HL-60/S4 (cell line): ENCODE measurements around the gene ATP2A1.
"Not testable (repeated sequence)": the region's sequence is repeated elsewhere in the genome, so short reads cannot be mapped to it uniquely, and the experiment has no call there.

Experiments
- in situ Hi-C: fragments of 300-500 bp; cut with MboI; formaldehyde crosslinking; loops from 2 replicates; pipeline ENCODE4 v1.14.3; 2022; ENCODE audit warnings: low sequenced_read_pairs

Gene ATP2A1

DNA sequence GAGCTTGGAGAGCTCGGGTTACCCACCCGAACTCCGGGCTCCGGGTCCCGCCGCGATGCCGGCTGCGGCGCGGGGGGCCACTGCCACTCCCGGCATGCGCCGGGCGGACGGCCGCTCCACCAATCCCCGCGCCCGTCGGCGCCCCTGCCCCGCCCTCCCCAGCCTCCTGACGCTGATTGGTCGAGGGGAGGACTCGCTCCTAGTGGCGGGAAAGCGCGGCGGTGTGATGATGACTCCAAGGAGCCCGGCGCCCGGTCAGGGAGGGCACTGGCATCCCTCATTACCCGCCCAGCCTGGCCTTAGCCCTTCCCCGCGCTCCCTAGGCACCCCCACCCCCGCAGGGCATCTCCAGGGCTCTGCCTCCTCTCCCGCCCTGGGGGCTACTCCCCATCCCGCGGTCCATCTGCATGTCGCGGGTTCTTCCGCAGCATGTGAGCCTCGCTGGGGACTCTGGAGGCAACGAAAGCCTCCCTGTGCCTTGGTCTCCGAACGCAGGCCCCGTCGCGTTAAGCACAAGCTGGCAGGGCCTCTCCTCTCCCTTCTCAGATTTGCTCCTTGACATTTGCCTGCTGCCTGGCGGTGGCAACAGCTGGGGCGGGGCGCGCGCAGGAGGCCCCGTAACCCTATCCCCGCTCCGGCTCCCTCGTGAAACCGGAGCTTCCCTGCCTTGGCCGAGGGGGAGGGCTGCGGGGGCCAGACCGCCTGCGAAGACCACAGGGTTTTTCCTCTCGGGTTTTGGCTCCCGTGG lies 1.7 kb downstream of the ATP2A1 start:
- in situ Hi-C loops = loop anchor here (10.0 kb wide), 1 partner anchor 45 kb away; the partner anchor contains the start of gene RABEP2

DNA sequence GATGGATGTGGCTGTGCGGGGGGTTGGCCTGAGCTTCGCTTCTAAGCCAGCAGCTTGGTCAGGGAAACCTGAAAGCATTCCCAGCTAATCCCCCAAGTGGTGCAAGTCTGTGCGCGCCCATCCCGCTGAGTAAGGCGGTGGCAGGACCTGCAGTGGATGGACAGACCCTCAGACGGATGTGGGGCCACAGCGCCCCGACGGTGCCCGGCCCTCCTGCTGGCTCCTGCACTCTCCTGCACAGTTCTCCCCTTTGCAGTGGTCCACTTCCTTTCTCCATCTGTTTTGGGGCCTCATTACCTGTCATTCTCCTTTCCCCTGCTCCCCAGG lies 2.3 kb downstream of the ATP2A1 start:
- in situ Hi-C loops = no loop called here

DNA sequence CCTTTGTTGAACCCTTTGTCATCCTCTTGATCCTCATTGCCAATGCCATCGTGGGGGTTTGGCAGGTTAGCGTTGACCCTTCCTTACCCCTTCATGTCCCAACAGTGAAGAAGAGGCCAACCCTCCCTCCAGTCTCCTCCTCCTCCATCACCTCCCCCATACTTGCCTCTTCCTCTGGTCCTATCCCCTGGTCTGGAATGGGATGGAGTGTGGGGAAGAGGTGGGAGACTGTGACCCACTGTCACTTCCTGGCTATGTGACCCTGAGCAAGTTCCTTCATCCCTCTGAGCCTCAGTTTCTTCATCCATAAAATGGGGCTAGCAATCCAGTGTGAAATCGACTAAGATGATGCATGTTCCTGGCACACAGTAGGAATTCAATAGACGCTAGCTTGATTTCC lies 2.7 kb downstream of the ATP2A1 start:
- in situ Hi-C loops = no loop called here

DNA sequence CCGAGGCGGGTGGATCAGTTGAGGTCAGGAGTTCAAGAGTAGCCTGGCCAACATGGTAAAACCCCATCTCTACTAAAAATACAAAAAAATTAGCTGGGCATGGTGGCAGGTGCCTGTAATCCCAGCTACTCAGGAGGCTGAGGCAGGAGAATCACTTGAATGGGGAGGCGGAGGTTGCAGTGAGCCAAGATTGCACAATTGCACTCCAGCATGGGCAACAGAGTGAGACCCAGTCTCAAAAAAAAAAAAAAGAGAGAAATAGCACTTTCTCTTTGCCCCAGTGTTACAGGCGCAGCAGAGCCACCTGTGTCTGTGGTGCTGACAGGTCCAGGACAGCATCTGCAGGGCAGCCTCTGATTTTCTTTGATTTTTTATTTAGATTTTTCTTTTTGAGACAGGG lies 3.3 kb downstream of the ATP2A1 start:
- in situ Hi-C loops = not testable (repeated sequence)

DNA sequence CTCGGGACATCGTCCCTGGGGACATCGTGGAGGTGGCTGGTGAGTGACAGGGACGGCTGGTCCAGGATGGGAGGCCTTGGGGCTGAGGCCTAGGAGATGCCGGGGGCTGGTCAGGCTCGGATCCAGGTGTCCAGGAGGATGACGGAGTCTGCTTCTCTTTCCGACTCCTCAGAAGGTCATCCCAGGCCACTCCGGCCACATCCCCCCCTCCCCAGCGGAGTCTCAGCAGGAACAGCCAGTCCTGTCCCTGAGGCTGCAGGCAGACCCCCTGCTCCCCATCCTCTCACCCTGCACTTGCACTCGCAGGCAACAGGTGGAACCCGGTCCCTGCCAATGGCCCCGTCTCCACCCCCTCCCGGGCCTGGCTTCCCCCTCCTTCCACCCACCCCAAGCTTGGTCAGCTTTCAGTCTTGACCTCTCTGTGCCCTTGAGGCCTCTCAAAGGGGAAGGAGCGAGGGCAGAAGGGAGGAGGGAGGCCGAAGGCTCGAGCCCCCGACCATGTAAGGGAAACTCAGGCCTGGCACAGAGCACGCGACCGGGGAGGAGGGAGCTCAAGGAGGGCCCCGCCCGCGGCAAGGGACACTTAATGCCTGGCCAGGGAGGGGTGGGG lies 4.4 kb downstream of the ATP2A1 start:
- in situ Hi-C loops = no loop called here

DNA sequence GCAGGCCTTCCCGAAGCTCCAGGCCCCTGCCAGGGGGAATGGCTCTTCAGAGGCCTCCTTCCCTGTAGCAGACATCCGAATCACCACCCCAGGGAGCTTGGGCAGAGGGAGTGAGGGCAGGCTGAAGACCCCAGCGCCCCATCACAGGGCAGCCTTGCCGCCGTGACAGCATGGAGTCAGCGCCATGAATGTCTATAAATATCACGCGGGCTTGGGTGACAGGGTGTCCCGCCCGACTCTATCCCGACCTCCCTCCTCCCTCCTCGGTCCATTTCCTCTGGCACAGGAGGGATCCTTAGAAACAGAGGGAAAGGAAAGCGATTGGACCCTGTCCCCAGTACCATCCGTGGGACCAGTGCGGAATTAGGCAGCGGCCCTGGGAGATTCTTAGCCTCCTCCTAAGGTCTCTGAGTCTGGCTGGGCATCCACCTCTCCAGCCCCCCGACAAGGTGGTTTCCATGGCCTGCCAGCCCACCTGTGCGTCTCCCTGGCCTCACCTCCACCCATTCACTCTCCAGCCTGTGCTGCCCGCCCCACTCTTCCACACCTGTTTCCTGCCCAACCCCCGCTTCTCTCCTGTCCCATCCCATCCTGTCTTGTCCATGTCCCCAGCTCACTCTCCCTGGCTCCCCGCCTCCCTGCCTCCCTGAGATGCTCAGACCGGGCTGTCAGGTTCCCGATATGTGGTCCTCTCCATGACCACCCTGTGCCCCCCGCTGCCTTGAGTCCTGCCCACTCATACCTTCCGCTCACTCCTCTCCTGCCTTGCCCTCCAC lies 5.1 kb downstream of the ATP2A1 start:
- in situ Hi-C loops = no loop called here

DNA sequence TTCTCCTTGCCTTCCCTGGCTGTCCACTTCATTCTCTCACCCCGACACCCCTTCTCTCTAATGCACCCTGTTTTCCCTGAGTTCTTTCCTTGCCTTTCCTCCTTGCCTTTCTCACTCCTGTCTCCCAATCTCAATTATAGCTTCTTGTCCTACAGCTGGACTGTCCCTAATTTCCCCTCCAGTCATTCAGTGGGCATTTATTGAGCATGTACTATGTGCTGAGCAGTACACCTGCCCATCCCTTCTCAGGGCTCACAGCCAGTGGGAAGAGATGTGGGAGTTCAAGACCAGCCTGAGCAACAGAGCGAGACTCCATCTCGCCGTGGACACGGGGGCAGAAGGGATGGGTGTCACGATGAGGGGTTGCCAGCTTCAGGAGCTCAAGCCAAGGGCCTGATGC lies 5.8 kb downstream of the ATP2A1 start:
- in situ Hi-C loops = no loop called here

DNA sequence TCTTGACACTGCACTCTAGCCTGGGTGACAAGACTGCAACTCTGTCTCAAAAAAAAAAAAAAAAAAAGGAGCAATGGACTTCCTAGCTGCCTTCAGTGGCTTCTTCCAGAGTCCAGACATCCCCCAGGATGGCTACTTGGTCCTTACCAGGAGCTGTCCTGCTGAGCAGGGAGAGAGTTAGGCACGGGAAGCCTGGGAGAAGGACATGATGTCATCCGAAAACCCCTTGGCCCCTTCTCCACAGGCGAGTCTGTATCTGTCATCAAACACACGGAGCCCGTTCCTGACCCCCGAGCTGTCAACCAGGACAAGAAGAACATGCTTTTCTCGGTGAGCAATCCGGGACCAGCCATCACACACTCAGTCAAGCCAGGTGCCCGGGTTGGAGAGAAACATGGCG lies 8.7 kb downstream of the ATP2A1 start:
- in situ Hi-C loops = no loop called here

DNA sequence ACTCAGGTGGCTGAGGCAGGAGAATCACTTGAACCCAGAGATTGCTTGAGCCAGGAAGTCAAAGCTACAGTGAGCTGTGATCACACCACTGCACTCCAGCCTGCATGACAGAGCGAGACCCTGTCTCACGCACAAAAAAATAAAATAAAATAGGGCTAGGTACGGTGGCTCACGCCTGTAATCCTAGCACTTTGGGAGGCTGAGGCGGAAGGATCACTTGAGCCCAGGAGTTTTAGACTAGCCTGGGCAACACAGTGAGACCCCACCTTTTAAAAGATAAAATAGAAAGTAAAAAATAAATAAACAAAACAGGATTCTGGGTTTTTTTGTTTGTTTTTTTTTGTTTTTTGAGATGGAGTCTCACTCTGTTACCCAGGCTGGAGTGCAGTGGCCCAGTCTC lies 12.1 kb downstream of the ATP2A1 start:
- in situ Hi-C loops = not testable (repeated sequence)

DNA sequence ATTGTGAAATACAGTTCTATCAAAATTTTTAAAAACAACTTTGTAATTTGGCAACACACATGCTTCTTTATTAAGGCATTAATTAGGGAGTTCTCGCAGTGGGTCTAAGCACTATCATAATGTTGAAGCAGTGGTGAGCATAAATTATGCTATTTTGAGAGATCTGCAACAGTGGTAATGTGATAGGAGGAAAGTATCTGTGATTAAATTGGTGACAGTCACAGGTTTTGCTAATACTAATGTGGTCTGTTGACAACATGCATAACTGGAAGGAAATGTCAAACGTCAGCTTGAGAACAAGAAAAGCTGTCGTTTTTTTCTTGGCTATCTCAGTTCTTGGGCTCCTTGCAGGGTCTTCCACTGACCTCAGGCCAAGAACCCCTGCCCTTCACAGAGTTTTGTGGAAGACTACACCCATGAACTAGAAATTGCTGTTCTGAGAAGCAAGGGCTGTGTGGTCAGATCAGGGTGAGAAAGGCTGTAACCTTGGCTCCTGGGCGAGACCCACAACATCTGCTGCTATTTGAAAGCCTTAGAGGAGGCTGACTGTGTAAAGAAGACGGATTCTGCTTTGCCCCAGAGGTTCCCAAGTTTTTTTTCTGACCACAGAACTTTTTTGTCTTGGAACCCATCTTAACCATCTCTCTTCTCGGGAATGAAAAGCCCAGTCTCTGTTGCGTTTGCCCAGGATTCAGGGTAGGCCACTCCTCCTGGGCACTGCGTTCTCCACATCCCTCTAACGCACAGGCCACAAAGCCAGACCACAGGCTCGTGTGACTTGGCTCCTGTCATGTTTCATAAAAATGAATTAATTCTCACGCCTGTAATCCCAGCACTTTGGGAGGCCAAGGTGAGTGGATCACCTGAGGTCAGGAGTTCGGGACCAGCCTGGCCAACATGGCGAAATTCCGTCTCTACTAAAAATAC lies 13.9 kb downstream of the ATP2A1 start:
- in situ Hi-C loops = no loop called here

DNA sequence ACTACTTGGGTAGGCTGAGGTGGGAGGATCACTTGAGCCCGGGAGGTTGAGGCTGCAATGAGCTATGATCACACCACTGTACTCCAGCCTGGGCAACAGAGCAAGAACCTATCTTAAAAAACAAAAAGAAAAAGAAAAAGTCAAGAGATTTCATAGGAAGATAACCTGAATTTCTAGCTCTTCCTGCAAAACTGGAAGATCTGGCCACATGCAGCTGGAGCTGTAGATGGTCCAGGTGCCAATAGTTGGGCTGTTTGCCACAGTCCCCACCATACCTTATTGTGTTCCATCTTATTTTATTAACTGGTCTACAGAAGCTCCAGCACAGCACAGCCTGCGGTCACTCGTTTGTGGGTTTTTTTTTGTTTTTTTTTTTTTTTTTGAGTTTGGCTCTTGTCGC lies 15.0 kb downstream of the ATP2A1 start:
- in situ Hi-C loops = no loop called here

DNA sequence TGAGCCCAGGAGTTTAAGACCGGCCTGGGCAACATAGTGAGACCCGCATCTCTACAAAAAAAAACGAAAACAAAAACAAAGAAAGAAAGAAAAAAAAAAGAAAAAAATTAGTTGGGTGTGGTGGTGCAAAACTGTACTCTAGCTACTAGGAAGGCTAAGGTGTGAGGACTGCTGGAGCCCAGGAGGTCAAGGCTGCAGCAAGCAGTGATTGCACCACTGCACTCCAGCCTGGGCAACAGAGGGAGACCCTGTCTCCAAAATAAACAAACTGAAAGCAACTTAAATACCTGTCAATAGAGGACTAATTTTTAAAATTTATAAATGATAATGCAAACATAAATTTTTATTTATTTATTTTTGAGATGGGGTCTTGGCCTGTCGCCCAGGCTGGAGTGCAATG lies 17.3 kb downstream of the ATP2A1 start:
- in situ Hi-C loops = no loop called here

DNA sequence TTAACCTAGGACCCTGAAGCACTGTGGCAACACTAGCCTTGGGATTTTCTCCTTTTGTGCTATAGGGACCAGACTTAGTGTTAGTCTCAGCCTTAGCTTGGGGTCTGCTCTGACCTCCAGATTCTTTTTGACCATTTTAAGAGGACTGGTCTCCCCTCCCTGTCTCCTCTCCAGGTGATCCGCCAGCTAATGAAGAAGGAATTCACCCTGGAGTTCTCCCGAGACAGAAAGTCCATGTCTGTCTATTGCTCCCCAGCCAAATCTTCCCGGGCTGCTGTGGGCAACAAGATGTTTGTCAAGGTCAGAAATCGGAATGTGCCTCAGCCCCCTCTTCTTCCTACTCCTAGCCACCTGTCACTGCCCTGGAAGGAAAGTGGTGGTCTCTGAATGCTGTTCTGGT lies 19.5 kb downstream of the ATP2A1 start:
- in situ Hi-C loops = no loop called here

DNA sequence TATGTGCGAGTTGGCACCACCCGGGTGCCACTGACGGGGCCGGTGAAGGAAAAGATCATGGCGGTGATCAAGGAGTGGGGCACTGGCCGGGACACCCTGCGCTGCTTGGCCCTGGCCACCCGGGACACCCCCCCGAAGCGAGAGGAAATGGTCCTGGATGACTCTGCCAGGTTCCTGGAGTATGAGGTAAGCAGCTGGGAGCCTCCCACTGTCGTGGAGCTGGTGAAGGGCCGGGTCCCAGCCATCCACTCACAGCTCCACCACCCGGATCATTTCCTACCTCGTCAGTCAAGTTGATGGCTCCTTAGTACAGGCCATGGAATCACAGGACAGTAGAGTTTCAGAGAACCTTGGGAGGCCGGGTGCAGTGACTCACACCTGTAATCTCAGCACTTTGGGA lies 20.0 kb downstream of the ATP2A1 start:
- in situ Hi-C loops = no loop called here

DNA sequence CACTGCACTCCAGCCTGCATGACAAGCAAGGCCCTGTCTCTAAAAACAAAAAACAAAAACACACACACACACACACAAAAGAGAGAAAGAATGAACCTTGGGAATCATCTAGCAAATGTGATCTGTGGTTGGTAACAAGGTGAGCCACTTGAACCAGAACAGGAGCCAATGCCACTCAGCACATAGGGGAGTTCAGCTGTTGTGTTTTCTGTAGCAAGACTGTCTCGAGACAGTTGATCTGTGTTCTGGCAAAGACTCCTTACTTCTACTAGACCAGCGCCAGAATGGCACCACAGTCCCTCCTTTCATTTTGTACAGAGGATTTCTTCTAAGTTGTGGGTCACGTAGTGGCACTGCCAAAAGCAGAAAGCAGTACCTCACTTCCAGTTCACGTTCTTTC lies 20.7 kb downstream of the ATP2A1 start:
- in situ Hi-C loops = no loop called here

DNA sequence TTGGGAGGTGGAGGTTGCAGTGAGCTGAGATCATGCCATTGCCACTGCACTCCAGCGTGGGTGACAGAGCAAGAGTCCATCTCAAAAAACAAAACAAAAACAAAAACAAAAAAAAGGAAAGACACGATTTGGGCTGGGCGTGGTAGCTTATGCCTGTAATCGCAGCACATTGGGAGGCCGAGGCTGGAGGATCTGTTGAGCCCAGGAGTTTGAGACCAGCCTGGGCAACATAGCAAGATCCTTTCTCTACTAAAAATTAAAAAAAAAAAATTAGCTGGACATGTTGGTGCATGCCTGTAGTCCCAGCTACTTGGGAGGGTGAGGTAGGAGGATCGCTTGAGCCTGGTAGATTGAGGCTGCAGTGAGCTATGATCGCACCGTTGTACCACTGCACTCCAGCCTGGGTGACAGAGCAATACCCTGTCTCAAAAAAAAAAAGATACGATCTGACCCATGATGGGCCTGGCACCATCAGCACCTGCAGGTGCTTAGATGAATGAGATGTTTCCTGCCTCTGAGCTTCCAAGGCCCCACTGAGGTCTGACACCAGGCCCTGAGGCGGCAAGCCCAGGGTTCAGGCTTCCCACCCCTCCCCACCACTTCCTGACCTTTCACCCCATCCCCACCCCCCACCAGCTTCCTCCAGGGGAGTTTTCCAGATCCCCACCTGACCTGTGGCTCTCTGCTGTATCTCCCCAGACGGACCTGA lies 21.7 kb downstream of the ATP2A1 start:
- in situ Hi-C loops = no loop called here

DNA sequence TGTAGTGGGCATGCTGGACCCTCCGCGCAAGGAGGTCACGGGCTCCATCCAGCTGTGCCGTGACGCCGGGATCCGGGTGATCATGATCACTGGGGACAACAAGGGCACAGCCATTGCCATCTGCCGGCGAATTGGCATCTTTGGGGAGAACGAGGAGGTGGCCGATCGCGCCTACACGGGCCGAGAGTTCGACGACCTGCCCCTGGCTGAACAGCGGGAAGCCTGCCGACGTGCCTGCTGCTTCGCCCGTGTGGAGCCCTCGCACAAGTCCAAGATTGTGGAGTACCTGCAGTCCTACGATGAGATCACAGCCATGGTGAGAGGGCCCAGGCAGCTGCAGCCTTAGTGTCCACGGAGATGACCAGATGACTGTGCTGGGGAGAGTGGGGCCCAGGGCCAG lies 22.3 kb downstream of the ATP2A1 start:
- in situ Hi-C loops = no loop called here

DNA sequence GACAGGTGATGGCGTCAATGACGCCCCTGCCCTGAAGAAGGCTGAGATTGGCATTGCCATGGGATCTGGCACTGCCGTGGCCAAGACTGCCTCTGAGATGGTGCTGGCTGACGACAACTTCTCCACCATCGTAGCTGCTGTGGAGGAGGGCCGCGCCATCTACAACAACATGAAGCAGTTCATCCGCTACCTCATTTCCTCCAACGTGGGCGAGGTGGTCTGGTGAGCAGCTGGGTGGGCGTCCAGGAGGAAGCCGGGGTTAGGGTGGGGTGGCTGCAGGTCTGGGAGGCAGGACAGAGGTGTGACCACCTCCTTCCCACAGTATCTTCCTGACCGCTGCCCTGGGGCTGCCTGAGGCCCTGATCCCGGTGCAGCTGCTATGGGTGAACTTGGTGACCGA lies 23.6 kb downstream of the ATP2A1 start:
- in situ Hi-C loops = no loop called here

DNA sequence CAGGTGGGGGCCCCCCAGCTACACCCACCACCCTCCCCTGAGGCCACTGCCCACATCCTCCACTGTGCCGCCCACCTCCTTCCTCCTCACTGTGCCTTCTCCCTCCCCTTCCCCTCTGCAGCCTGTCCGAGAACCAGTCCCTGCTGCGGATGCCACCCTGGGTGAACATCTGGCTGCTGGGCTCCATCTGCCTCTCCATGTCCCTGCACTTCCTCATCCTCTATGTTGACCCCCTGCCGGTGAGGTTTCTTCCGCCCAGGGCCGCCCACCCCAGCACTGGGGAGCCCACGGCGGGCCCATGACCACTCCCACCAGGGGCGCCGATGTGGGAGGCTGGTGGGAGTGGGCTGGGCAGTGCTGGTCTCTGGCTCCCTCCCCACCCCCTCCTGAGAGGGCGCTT lies 24.6 kb downstream of the ATP2A1 start:
- in situ Hi-C loops = no loop called here

DNA sequence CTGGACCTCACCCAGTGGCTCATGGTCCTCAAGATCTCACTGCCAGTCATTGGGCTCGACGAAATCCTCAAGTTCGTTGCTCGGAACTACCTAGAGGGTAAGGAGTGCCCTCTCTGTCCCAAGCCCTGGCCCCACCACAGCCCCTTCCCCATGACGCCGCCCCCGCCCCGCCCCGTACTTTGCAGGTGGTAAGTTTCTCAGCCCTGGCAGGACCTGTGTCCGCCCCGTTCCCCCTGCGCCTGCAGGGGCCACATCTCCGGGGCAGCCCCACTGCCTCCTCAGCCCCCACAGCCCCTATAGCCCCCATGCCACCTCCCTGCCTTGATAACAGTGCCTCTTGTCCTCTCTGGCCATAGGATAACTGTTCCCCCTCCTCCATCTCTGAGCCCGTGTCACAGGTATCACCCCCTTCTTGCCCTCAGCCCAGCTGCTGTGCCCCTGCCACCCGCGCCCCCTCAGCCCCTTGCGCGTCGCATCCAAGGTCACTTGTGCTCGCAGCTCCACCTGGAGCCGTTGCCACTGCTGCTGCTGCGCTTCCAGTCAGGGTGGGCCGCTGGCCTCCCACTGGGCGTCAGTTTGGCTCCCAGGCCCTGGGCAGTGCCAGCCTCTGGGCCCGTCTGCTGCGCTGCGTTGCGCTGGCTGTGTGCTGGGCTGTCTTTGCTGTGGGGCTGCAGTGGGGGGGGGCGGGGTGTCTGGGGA lies 25.2 kb downstream of the ATP2A1 start:
- in situ Hi-C loops = no loop called here
